Measurements from ENCODE around the gene EOLA1. TPM values are rescaled to one million over a fixed set of nuclear protein-coding genes. Genes with fewer than 3 reads are reported as not detected.

The EOLA1 gene
- polyA plus RNA-seq, 1 donor (not counting 4 experiments of a cell fraction or from before 2014, with no cell fraction given): 9.3 TPM

- FAIRE-seq (peak; percentile 44), DNase-seq (ENCODE audit: low read depth, low spot score) (no peak)
- Histone ChIP-seq H3K27ac (ENCODE audit: control insufficient read depth, insufficient read depth, low read length) (peak overlapping the region; percentile 53), H2AFZ (ENCODE audit: control insufficient read depth, low read length) (no peak overlapping the region), H4K20me1 (ENCODE audit: control insufficient read depth, extremely low read depth, insufficient read depth, low read length) (no peaks in the 10 kb centered on the region), H3K4me1 (ENCODE audit: control insufficient read depth, extremely low read depth, insufficient read depth, low read length) (peaks cover 37% of the 10 kb centered on the region), H3K27me3 (ENCODE audit: control insufficient read depth, extremely low read depth, insufficient read depth, low read length) (no peaks in the 10 kb centered on the region), H3K79me2 (ENCODE audit: control insufficient read depth, insufficient read depth, low read length) (no peaks in the 10 kb centered on the region), H3K4me3 (ENCODE audit: control insufficient read depth in 2 of 3, extremely low read depth in 1 of 3, insufficient read depth in 2 of 3, low read depth in 1 of 3, low read length in 3 of 3) (no peak overlapping the region), H3K4me2 (ENCODE audit: control insufficient read depth, extremely low read depth, insufficient read depth, low read depth, low read length) (no peak overlapping the region), H3K9me3 (ENCODE audit: control insufficient read depth, low read depth, low read length) (no peaks in the 10 kb centered on the region), H3K9me1 (ENCODE audit: control insufficient read depth, extremely low read depth, insufficient read depth, low read length) (no peaks in the 10 kb centered on the region), H3K36me3 (ENCODE audit: control insufficient read depth in 2 of 2, extremely low read depth in 1 of 2, insufficient read depth in 2 of 2, low read length in 2 of 2) (peaks cover 15 to 21% of the 10 kb centered on the region in 2 experiments), H3K9ac (ENCODE audit: control insufficient read depth, extremely low read depth, insufficient read depth, low read length) (no peak overlapping the region)
- dilution Hi-C loops (cut with MboI; ENCODE audit: extremely low pct_ligation_motif_present, low sequenced_read_pairs): no loop called here
- TF ChIP-seq EZH2 (IDR thresholded peaks at IDR 0.05; ENCODE audit: low read length) (no peak), CTCF (optimal IDR thresholded peaks at IDR 0.05 in 1 of 3, IDR thresholded peaks at IDR 0.05 in 1 of 3, conservative IDR thresholded peaks at IDR 0.05 in 1 of 3; ENCODE audit: extremely low read depth in 1 of 3, insufficient read depth in 2 of 3, low read length in 3 of 3) (no peak)
Measured at GRCh38 chrX:149495573-149496071, 45.2 kb upstream of the EOLA1 start.

GRCh38 chrX:149497054-149497453 lies 43.8 kb upstream of the EOLA1 start:
- peaks cover 1% of the 10 kb centered on the region for H3K79me2 ChIP-seq (ENCODE audit: control insufficient read depth, insufficient read depth, low read length)
- peak overlapping the region; percentile 49 for H3K9ac ChIP-seq (ENCODE audit: control insufficient read depth, extremely low read depth, insufficient read depth, low read length)
- DNase-seq (ENCODE audit: low read depth, low spot score) (no peak), FAIRE-seq (no peak)
- H3K9me3 ChIP-seq (ENCODE audit: control insufficient read depth, low read depth, low read length): no peaks in the 10 kb centered on the region
- no peak overlapping the region for H2AFZ ChIP-seq (ENCODE audit: control insufficient read depth, low read length)
- H3K4me2 ChIP-seq (ENCODE audit: control insufficient read depth, extremely low read depth, insufficient read depth, low read depth, low read length): peak overlapping the region; percentile 42
- H3K27me3 ChIP-seq (ENCODE audit: control insufficient read depth, extremely low read depth, insufficient read depth, low read length): no peaks in the 10 kb centered on the region
- no peaks in the 10 kb centered on the region for H4K20me1 ChIP-seq (ENCODE audit: control insufficient read depth, extremely low read depth, insufficient read depth, low read length)
- peak overlapping the region; percentile 53 for H3K27ac ChIP-seq (ENCODE audit: control insufficient read depth, insufficient read depth, low read length)
- H3K36me3 ChIP-seq (ENCODE audit: control insufficient read depth in 2 of 2, extremely low read depth in 1 of 2, insufficient read depth in 2 of 2, low read length in 2 of 2): peaks cover 20 to 26% of the 10 kb centered on the region in 2 experiments
- H3K4me1 ChIP-seq (ENCODE audit: control insufficient read depth, extremely low read depth, insufficient read depth, low read length): peaks cover 37% of the 10 kb centered on the region
- TF ChIP-seq EZH2 (IDR thresholded peaks at IDR 0.05; ENCODE audit: low read length): no peak
- no peak for TF ChIP-seq CTCF (optimal IDR thresholded peaks at IDR 0.05 in 1 of 3, IDR thresholded peaks at IDR 0.05 in 1 of 3, conservative IDR thresholded peaks at IDR 0.05 in 1 of 3; ENCODE audit: extremely low read depth in 1 of 3, insufficient read depth in 2 of 3, low read length in 3 of 3)
- no peak overlapping the region for H3K4me3 ChIP-seq (ENCODE audit: control insufficient read depth in 2 of 3, extremely low read depth in 1 of 3, insufficient read depth in 2 of 3, low read depth in 1 of 3, low read length in 3 of 3)
- dilution Hi-C loops (cut with MboI; ENCODE audit: extremely low pct_ligation_motif_present, low sequenced_read_pairs): no loop called here
- H3K9me1 ChIP-seq (ENCODE audit: control insufficient read depth, extremely low read depth, insufficient read depth, low read length): no peaks in the 10 kb centered on the region
